GM23248 (cell line): ENCODE measurements around the gene WLS. TPM values are rescaled to one million over a fixed set of nuclear protein-coding genes. Genes with fewer than 3 reads are reported as not detected.

Source experiments
- DNase-seq: peaks from one replicate; pipeline ENCODE4 v3.0.0-alpha.2; 2015
- H2AFZ ChIP-seq: fragments of 200-600 bp; sonication (generic); 2 replicates; pipeline ENCODE4 v1.6.1; 2016; ENCODE audit warnings: antibody characterized with exemption
- H3F3A ChIP-seq: fragments of 200-600 bp; sonication (generic); 2 replicates; pipeline ENCODE4 v1.6.1; 2016; ENCODE audit warnings: mild to moderate bottlenecking, antibody characterized with exemption, mixed run types; ENCODE audit not compliant: insufficient read depth
- H3K27ac ChIP-seq: fragments of 200-600 bp; sonication (generic); 2 replicates; pipeline ENCODE4 v1.5.1; 2016; ENCODE audit warnings: mild to moderate bottlenecking
- H3K27me3 ChIP-seq: fragments of 200-600 bp; sonication (generic); replicated peaks from 2 replicates; pipeline ENCODE4 v1.6.1; 2016; ENCODE audit warnings: mild to moderate bottlenecking; ENCODE audit not compliant: insufficient read depth
- H3K36me3 ChIP-seq: fragments of 200-600 bp; sonication (generic); 2 replicates; pipeline ENCODE4 v1.6.1; 2016; ENCODE audit warnings: low read depth, mild to moderate bottlenecking
- H3K4me1 ChIP-seq: fragments of 200-600 bp; sonication (generic); 2 replicates; pipeline ENCODE4 v1.6.1; 2016; ENCODE audit warnings: mild to moderate bottlenecking; ENCODE audit not compliant: insufficient read depth
- H3K4me2 ChIP-seq: fragments of 200-600 bp; sonication (generic); one replicate; pipeline ENCODE4 v1.6.1; 2016; ENCODE audit warnings: mild to moderate bottlenecking; ENCODE audit not compliant: unreplicated experiment
- H3K4me3 ChIP-seq: fragments of 200-600 bp; sonication (generic); 2 replicates; pipeline ENCODE4 v1.5.1; 2016; ENCODE audit warnings: mild to moderate bottlenecking
- H3K79me2 ChIP-seq: fragments of 200-600 bp; sonication (generic); 2 replicates; pipeline ENCODE4 v1.6.1; 2016; ENCODE audit warnings: mild to moderate bottlenecking; ENCODE audit not compliant: insufficient read depth
- H3K9ac ChIP-seq: fragments of 200-600 bp; sonication (generic); 2 replicates; pipeline ENCODE4 v1.6.1; 2016; ENCODE audit warnings: mild to moderate bottlenecking
- H3K9me2 ChIP-seq: fragments of 200-600 bp; sonication (generic); 2 replicates; pipeline ENCODE4 v1.6.1; 2016; ENCODE audit warnings: mixed run types, mild to moderate bottlenecking, moderate library complexity; ENCODE audit not compliant: insufficient read depth
- H3K9me3 ChIP-seq: fragments of 200-600 bp; sonication (generic); one replicate; pipeline ENCODE4 v1.6.1; 2017; ENCODE audit warnings: low read depth
- H4K20me1 ChIP-seq: fragments of 200-600 bp; sonication (generic); 2 replicates; pipeline ENCODE4 v1.6.0; 2016; ENCODE audit not compliant: insufficient read depth
- EZH2 ChIP-seq: fragments of 200-600 bp; sonication (generic); IDR thresholded peaks from 2 replicates; pipeline ENCODE4 v1.6.1; 2018; ENCODE audit warnings: antibody characterized with exemption, mild to moderate bottlenecking; ENCODE audit not compliant: insufficient read depth, poor library complexity, severe bottlenecking
- EZH2phosphoT487 ChIP-seq: fragments of 200-600 bp; sonication (generic); IDR thresholded peaks from 2 replicates; pipeline ENCODE4 v1.6.1; 2018; ENCODE audit warnings: antibody characterized with exemption, moderate library complexity, mild to moderate bottlenecking, low read depth; ENCODE audit not compliant: insufficient read depth
- WGBS, 2 experiments: methylation state at CpG; one replicate each; pipeline ENCODE4 v1.1.6; 2015 to 2017; ENCODE audit warnings: low lambda C conversion rate in 2 of 2, low coverage in 1 of 2; ENCODE audit errors: missing lambda C conversion rate in 2 of 2; 5-methylcytosine and 5-hydroxymethylcytosine counted together
- in situ Hi-C: fragments of 300-500 bp; cut with MboI; formaldehyde crosslinking; loops from 2 replicates; pipeline ENCODE4 v1.15.0; 2020
- polyA plus RNA-seq: library from polyadenylated mRNA; unstranded; fragments of >200 nt; fragmentation: Nextera tagmentation; extraction: Ambion mirVana; gene quantifications from 2 replicates; pipeline ENCODE4 v1.2.1, GENCODE V29; 2016
- total RNA-seq: library from RNA; depleted of rRNA; stranded (reverse); fragments of >200 nt; shearing (Covaris generic); gene quantifications from 2 replicates; pipeline ENCODE4 v1.2.3, GENCODE V29; 2014

Gene WLS
- total and polyA plus RNA-seq, 2 experiments from 2014 or later, result 26.7 to 36.4 TPM

GRCh38 chr1:68107771-68108170, 124.6 kb downstream of the WLS start:
- no peaks in the 10 kb centered on the region for H3K36me3 ChIP-seq
- peaks cover 14% of the 10 kb centered on the region for H3K4me1 ChIP-seq
- no peaks in the 10 kb centered on the region for H3K9me3 ChIP-seq
- TF ChIP-seq EZH2 (no peak), EZH2phosphoT487 (no peak)
- no peak overlapping the region for H3K4me3 ChIP-seq
- H3K9ac ChIP-seq, result no peak overlapping the region
- peaks cover 17% of the 10 kb centered on the region for H3F3A ChIP-seq
- WGBS, 2 experiments, result 39 to 40% methylated on average over 8 of the region's 8 CpGs
- H3K4me2 ChIP-seq, result no peak overlapping the region
- in situ Hi-C loops, result loop anchor here (5.0 to 10.0 kb wide), 3 partner anchors 255 to 583 kb away; no protein-coding TSS in a partner anchor
- H3K27ac ChIP-seq, result no peak overlapping the region
- peak; percentile 74 for DNase-seq
- no peak overlapping the region for H2AFZ ChIP-seq
- no peaks in the 10 kb centered on the region for H3K27me3 ChIP-seq
- H4K20me1 ChIP-seq, result no peaks in the 10 kb centered on the region
- no peaks in the 10 kb centered on the region for H3K79me2 ChIP-seq
- H3K9me2 ChIP-seq, result no peaks in the 10 kb centered on the region

GRCh38 chr1:68103884-68104554, 128.3 kb downstream of the WLS start:
- no peak overlapping the region for H2AFZ ChIP-seq
- TF ChIP-seq EZH2 (no peak), EZH2phosphoT487 (no peak)
- H3K9ac ChIP-seq, result no peak overlapping the region
- no peaks in the 10 kb centered on the region for H3F3A ChIP-seq
- no peaks in the 10 kb centered on the region for H3K36me3 ChIP-seq
- H3K9me3 ChIP-seq, result no peaks in the 10 kb centered on the region
- H3K4me3 ChIP-seq, result no peak overlapping the region
- H3K27ac ChIP-seq, result no peak overlapping the region
- no peaks in the 10 kb centered on the region for H3K4me1 ChIP-seq
- H3K79me2 ChIP-seq, result no peaks in the 10 kb centered on the region
- H3K4me2 ChIP-seq, result no peak overlapping the region
- peak; percentile 46 for DNase-seq
- in situ Hi-C loops, result loop anchor here (10.0 kb wide), 2 partner anchors 329 to 579 kb away; no protein-coding TSS in a partner anchor
- no peaks in the 10 kb centered on the region for H3K9me2 ChIP-seq
- WGBS, 2 experiments, result 84 to 87% methylated on average over 5 of the region's 5 CpGs
- no peaks in the 10 kb centered on the region for H3K27me3 ChIP-seq
- H4K20me1 ChIP-seq, result no peaks in the 10 kb centered on the region

GRCh38 chr1:68103011-68103545, 129.2 kb downstream of the WLS start:
- Histone ChIP-seq H4K20me1 (no peaks in the 10 kb centered on the region), H3K4me2 (no peak overlapping the region), H3K9ac (no peak overlapping the region), H2AFZ (no peak overlapping the region), H3K36me3 (no peaks in the 10 kb centered on the region), H3K27ac (no peak overlapping the region), H3K4me1 (no peaks in the 10 kb centered on the region), H3K9me3 (no peaks in the 10 kb centered on the region), H3F3A (no peaks in the 10 kb centered on the region), H3K79me2 (no peaks in the 10 kb centered on the region), H3K27me3 (no peaks in the 10 kb centered on the region), H3K9me2 (no peaks in the 10 kb centered on the region), H3K4me3 (no peak overlapping the region)
- no peak for DNase-seq
- TF ChIP-seq EZH2 (no peak), EZH2phosphoT487 (no peak)
- in situ Hi-C loops, result loop anchor here (10.0 kb wide), 2 partner anchors 328 to 578 kb away; no protein-coding TSS in a partner anchor
- 96% methylated on average over 5 of the region's 5 CpGs for WGBS, 2 experiments

- Histone ChIP-seq H4K20me1 (no peaks in the 10 kb centered on the region), H3F3A (no peaks in the 10 kb centered on the region), H3K4me3 (no peak overlapping the region), H2AFZ (no peak overlapping the region), H3K79me2 (no peaks in the 10 kb centered on the region), H3K4me2 (no peak overlapping the region), H3K9me2 (no peaks in the 10 kb centered on the region), H3K9ac (no peak overlapping the region), H3K4me1 (no peaks in the 10 kb centered on the region), H3K9me3 (no peaks in the 10 kb centered on the region), H3K27ac (no peak overlapping the region), H3K27me3 (no peaks in the 10 kb centered on the region), H3K36me3 (no peaks in the 10 kb centered on the region)
- in situ Hi-C loops, result loop anchor here (10.0 kb wide), 2 partner anchors 327 to 577 kb away; no protein-coding TSS in a partner anchor
- WGBS, 2 experiments, result 97 to 98% methylated on average over 4 of the region's 4 CpGs
- DNase-seq, result no peak
- no peak for TF ChIP-seq EZH2phosphoT487
Observed at GRCh38 chr1:68101829-68102228, 130.5 kb downstream of the WLS start.
